ENCODE measurements around the gene DKC1. TPM values are rescaled to one million over a fixed set of nuclear protein-coding genes. Genes with fewer than 3 reads are reported as not detected.

The DKC1 gene
- total RNA-seq, 1 experiment from 2014 or later, result 160 TPM

GRCh38 chrX:154804957-154805695 is 42.5 kb downstream of the DKC1 start, which contains the start of gene MPP1:
MPP1 (minus strand) TSS chrX:154805485; CDS start chrX:154805373, 112 bp downstream.
- H3K9ac ChIP-seq (ENCODE audit: extremely low read depth, insufficient read length, low read length), result peak within 1 kb of the TSS; percentile 70
- H3K4ac ChIP-seq (ENCODE audit: low read depth, low read length), result no peak within 1 kb of the TSS
- H3K79me1 ChIP-seq (ENCODE audit: insufficient read depth, low read depth, low read length, poor library complexity, severe bottlenecking), result no peaks in the 10 kb centered on the region
- peaks cover 3% of the 10 kb centered on the region; the same call in 1 of the 2 replicates for H3K4me1 ChIP-seq (ENCODE audit: insufficient read depth, low read length)
- H2BK20ac ChIP-seq (ENCODE audit: low read depth, low read length, poor library complexity, severe bottlenecking), result no peak within 1 kb of the TSS
- H3T11ph ChIP-seq (ENCODE audit: low read length), result no peak within 1 kb of the TSS
- H3K27me3 ChIP-seq (ENCODE audit: insufficient read depth, low read length), result peaks cover 5% of the 10 kb centered on the region; the same call in 1 of the 2 replicates
- DNase-seq, result peak; percentile 74
- TF ChIP-seq CTCF (conservative IDR thresholded peaks at IDR 0.05), result no peak
- no peak within 1 kb of the TSS for H2AK5ac ChIP-seq (ENCODE audit: insufficient read length, low read length)
- H3K79me2 ChIP-seq (ENCODE audit: insufficient read depth, low read length), result no peaks in the 10 kb centered on the region
- H2BK5ac ChIP-seq (ENCODE audit: insufficient read length, low read length), result no peak within 1 kb of the TSS
- peaks cover 5% of the 10 kb centered on the region for H3K23me2 ChIP-seq (ENCODE audit: insufficient read length, low read depth, low read length, poor library complexity, severe bottlenecking)
- no peak within 1 kb of the TSS for H3K23ac ChIP-seq (ENCODE audit: insufficient read length, low read depth, low read length)
- peaks cover 73% of the 10 kb centered on the region in 2 experiments for H3K9me3 Mint-ChIP-seq
- H4K5ac ChIP-seq (ENCODE audit: insufficient read length, low read depth, low read length), result no peak within 1 kb of the TSS
- H3K4me2 ChIP-seq (ENCODE audit: insufficient read depth, insufficient read length, low read length), result peak within 1 kb of the TSS; percentile 38
- H3K27ac ChIP-seq (ENCODE audit: insufficient read length, low read depth, low read length), result no peak within 1 kb of the TSS
- H4K91ac ChIP-seq (ENCODE audit: insufficient read length, low read depth, low read length), result no peak within 1 kb of the TSS
- no peak within 1 kb of the TSS; the same call in 1 of the 2 replicates for H3K14ac ChIP-seq (ENCODE audit: insufficient read depth, low read length)
- H3K9me3 ChIP-seq (ENCODE audit: control insufficient read depth, low read depth, low read length), result peaks cover 27% of the 10 kb centered on the region
- WGBS (ENCODE audit: extremely low coverage, insufficient read length, low lambda C conversion rate), result no CpG with 5 or more reads among the region's 65 CpGs
- no peak within 1 kb of the TSS for H3K18ac ChIP-seq (ENCODE audit: insufficient read length, low read depth, low read length)
- H2BK15ac ChIP-seq (ENCODE audit: low read depth, low read length), result no peak within 1 kb of the TSS; the same call in 1 of the 2 replicates
- no peak within 1 kb of the TSS for H4K8ac ChIP-seq (replicated peaks; ENCODE audit: insufficient read length, low read depth, low read length)
- H3K4me3 Mint-ChIP-seq, result peak within 1 kb of the TSS; percentile 68 to 79
- peaks cover 29% of the 10 kb centered on the region for H3K27me3 Mint-ChIP-seq (ENCODE audit: low read depth)
- H3K36me3 Mint-ChIP-seq (ENCODE audit: insufficient read depth in 1 of 3, low read depth in 3 of 3), result peaks cover 5 to 15% (median 14%) of the 10 kb centered on the region in 3 experiments; a peak in 6 of 7 replicates
- H4K20me1 ChIP-seq (ENCODE audit: control insufficient read depth, insufficient read depth, insufficient read length), result no peaks in the 10 kb centered on the region
- no peak within 1 kb of the TSS for H2AFZ ChIP-seq (ENCODE audit: low read length)
- H2BK12ac ChIP-seq (ENCODE audit: insufficient read length, low read depth, low read length), result no peak within 1 kb of the TSS
- H3K4me1 Mint-ChIP-seq, result peaks cover 9 to 23% of the 10 kb centered on the region in 2 experiments
- H3K27ac Mint-ChIP-seq, result no peak within 1 kb of the TSS
- no peak within 1 kb of the TSS for H3K56ac ChIP-seq (ENCODE audit: insufficient read length, low read depth, low read length)
- no peak within 1 kb of the TSS for H2BK120ac ChIP-seq (ENCODE audit: low read depth, low read length, poor library complexity, severe bottlenecking)

All from H9 (cell line).